GM19328 (cell line): ENCODE results near the gene WNT7A.
"Not testable (repeated sequence)": the region's sequence is repeated elsewhere in the genome, so short reads cannot be mapped to it uniquely, and the experiment has no call there.

Experiments used
- ATAC-seq: cut with Tn5 transposase; IDR thresholded peaks from one replicate; pipeline ENCODE4 v1.9.1; 2021; ENCODE audit warnings: mild to moderate bottlenecking, moderate library complexity; ENCODE audit not compliant: unreplicated experiment

The WNT7A gene

DNA sequence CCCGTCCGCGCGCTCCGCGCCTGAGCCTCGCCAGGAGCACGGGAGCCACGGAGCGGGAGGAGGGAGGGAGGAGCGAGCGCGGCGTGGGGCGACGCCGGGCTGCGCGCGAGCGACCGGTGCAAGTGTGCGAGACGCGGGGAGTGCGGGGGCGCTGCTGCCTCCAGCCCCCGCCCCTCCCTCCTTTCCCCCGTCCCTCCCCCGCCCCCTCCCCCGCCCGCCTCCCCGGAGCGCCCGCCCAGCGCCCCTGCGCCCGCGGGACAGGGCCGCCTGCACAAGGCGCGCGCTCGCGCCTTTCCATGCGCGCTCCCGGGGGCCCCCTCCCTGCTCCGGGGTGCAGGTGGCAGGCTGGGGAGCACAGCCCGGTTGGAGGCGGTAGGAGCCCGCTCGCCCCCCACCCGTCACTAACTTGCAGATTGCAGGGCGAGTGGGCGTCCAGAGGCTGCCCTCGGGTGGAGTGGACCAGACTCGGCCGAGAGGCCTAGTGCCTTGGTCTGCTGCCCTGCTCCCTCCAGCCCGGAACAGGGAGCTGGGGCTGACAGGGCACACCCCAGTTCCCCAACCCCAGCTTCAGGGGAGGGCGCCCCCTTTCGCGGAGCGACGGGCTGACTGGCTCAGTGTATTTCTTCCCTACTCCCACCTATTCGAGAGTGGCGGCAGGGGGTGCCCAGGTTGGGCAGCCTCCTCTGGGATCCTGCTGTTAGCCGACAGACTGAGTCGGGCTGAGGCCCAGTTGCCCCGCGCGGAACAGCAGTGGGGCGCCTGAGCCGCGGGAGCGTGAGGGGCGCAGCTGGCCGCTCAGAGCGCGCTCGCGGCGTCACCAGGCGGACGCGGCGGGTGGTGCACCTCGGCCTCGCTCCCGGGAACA lies at the start of gene WNT7A:
TSS of gene WNT7A (minus strand) at position 126 of the 865 bp plus-strand sequence. CDS start 255 bp downstream, outside the sequence.
- ATAC-seq = no peak

DNA sequence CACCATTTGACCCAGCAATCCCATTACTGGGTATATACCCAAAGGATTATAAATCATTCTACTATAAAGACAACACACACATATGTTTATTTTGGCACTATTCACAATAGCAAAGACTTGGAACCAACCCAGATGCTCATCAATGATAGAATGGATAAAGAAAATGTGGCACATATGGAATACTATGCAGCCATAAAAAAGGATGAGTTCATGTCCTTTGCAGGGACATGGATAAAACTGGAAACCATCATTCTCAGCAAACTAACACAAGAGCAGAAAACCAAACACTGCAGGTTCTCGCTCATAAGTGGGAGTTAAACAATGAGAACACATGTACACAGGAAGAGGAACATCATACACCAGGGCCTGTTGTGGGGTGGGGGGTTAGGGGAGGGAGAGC lies 48.9 kb upstream of the WNT7A start:
- ATAC-seq = not testable (repeated sequence)

DNA sequence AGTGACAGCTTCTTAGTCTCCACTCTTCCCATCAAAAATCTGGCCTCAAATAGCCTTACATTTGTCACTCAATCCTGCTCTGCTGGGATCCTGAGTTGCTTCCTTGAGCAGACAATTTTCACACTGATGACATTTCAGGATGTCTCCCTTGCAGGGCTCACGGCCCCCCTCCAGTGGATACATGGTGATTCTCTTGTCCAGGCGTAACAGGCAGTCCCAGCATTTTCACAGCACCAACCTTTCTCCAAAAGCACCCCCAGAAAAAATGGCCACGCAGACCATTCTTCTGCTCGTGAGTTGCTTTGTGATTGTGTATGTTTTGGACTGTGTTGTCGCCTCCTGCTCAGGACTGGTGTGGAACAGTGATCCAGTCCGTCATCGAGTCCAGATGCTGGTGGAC lies 47.4 kb upstream of the WNT7A start:
- no peak for ATAC-seq

DNA sequence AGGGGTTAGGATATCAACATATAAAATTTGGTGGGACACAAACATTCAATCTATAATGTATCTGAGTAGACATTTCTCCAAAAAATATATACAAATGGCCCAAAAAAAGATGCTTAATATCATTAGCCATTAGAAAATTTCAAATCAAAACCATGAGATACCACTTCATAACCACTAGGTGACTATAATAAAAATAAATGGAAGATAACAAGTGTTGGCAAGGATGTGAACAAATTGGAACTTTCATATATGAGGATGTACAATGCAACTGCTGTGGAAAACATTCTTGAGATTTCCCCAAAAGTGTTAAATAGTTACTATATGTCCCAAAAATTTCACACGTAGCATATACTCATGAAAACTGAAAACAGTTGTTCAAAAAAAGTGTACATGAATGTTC lies 36.5 kb upstream of the WNT7A start:
- ATAC-seq = no peak

DNA sequence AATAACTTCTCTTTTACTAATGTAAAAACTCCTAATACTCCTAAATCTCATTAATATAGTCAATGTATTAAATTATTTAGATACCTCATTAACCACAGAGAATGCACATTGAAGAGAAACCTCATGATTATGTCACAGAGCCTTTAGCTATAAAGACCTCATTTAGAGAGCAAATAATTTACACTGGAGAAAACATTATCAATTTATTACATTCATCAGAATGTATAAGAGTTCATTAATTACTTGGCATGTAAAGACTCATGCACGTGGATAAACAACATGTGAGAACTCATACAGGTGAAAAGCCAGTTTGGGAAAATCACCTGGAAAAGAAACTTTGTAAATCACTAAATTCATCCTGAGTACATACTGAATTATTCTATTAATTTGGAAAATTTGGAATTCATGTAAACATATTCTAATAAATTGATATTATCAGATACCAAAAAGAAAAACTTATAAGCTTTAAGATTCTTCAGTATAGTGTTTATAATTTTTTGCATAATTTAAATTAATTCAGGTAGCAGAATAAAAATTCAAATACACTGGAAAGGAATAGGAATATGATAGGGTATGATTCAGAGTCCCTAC lies 22.9 kb upstream of the WNT7A start:
- ATAC-seq = no peak

DNA sequence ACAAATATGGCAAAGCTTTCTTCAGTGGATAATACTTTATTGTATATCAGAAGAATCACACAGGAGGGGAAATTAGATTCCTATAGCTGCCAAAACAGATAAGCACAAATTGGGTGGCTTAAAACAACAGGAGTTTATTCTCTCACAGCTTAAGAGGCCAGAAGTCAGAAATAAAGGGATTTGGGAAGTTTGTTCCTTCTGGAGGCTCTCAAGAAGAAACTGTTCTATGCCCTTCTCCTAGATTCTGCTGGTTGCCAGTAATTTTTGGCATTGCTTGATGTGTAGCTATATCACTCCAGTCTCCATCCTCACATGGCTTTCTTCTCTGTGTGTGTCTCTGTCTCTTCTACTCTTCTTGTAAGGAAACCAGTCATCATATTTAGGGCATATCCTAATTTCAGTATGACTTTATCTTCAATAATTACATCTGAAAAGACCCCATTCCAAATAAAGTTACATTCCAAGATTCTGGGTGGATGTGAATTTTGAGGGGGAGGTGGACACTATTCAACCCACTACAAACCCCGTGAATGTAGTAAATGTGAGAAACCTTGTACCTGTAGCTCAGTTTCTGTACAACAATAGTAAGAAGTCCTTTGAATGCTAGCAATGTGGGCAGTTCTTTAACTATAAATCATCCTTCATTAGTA lies 22.2 kb upstream of the WNT7A start:
- ATAC-seq = no peak

DNA sequence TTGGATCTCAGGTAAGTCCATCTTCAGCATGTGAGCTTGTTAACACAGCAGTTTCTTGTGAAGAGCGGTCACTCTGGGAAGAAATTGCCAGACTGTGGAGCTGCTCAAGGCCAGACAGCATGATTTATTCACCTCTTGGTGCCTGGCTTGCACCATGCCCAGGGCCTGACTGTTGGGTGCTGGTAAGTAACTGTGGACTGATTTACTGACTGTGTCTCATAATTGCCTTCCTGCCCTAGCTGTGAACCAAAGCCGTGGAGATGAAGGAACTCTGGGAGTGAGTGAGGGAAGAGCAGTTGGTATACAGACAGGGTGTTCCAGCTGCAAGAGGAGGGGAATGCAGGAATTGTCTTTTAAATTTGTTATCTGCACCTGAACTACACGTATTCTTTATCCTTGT lies 18.5 kb upstream of the WNT7A start:
- no peak for ATAC-seq

DNA sequence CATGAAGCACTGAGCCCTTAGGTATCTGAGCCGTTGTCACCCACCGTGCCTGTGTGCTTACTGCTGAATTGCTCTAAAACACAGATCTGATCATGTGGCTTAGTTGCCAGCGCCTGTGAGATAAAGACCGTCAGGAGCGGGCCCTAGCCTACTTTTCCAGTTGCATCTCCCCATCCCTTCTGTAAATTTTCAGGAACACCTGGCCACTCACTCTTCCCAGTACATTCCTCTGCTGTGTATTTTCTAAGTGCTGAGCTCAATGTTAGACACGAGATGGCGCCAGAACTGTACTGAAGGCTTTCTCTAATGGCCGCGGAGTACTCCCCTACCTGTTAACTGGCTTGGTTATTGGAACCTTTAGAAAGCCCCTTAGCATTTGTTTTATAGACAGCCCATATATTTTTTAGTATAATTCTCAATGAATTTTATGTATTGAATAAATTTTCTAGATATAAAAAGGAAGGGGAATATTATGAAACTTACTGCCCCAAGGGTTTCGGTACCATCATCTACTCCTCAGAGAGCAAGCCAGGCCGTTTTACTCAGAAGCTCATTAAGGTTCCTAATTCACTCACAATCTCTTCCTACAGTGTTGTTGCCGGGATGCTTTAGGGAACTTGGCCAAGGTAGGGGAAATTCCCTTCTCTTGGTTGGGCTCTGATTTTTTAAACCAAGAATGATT lies 16.7 kb upstream of the WNT7A start:
- no peak for ATAC-seq

DNA sequence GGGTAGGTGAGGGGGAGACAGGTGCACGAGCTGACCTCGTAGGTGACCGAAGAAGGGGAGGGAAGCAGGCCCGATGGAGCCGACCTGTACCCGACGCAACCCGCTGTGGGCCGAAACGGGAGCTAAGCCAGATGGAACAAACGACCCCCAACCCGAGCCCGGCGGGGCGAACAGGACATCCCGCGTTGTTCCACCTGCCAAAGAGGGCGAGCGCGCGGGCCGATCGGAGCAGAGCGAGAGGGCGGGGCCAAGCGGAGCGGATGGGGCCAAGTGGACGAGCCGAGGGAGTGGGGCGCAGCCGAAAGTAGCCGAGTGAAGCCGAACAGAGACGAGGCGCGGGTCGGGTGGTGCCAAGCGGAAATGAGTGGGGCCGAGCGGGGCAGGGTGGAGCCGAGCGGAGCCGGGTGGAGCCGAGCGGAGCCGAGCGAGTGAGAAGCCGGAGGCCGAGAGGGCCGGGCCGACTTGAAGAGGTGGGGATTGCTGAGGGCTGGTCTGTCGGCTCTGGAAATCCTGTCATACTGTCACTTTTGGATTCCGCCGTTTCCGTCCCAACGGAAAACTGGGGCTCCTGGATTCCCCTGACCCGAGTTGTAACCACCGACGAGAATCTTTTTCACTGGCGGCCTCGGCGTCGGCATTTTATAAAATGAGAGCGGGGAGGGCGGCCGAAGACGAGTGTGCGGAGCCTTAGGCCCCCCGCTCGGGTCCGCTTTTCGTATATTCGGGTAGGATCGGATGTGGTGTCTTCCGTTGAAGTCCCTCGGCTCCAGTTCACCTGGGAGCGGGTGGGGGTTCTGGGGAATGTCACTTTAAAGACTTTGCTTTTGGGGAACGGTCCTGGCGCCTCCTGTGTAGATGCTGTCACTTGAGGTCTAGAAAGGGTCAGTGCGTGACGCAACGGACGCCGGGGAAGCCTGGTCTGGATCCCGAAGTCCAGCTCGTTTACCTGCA lies 15.6 kb upstream of the WNT7A start:
- peak; percentile 96 for ATAC-seq

DNA sequence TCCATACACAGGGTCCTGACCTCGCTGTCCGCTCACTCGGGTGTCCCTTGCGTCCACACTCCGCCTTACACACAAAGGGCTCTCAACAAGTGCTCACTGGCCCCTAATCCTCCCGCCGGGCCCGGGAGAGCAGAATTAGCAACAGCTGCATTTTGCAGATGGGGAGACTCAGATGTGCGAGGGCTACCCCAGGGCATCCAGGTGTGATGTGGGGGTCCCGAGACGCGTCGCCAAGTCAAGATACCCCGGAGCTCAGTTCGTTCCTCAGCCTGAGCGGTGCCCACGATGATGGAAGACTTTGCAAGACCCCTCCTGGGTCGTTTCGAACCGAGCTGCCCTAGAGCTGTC lies 14.9 kb upstream of the WNT7A start:
- ATAC-seq = no peak

DNA sequence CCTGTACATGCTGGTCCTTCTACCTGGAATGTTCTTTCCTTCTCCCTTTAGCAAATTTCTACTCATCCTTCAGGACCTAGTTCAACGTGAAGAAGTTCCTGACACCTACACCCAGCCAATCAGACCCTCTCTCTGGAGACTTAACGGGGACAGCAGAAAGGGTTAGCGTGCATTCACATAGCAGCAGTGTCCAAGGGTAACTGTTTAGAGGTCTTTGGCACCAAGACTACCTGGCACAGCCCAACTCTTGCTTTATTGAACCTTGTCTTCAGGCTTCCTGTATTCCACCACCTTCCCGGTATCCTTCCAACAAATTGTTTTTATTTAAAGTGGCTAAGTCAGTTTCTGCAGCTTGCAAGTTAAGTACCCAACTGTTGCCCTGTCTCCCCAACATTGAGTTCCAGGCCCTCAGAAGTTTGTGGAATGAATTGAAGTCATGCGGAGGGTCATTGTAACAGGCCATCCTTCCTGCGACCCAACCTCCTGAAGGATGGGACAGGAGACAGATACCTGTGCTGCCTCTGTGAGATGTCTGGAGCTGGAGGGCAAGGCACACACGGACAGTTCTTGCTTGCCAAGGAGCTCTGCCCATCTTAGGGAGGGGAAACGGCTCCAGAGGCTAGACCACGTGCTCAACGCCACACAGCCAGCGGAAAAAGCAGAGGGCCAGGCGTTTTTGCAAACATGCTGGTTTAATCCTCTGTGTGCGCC lies 14.4 kb upstream of the WNT7A start:
- no peak for ATAC-seq

DNA sequence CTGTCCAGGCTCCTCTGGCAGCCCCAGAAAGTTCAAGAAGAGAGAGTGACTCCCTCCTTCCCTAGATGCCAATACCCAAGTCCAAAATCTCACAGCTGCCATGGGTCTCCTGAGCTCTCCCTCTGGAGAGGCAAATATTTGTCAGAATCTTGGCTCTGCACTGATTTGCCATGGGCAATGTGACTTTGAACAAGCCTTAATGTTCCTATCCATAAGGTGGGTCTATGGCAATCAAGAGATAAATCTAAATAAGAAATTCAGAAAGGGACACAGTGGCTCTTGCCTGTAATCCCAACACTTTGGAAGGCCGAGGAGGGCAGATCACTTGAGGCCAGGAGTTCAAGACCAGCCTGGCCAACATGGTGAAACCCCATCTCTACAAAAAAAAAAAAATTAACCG lies 12.4 kb upstream of the WNT7A start:
- no peak for ATAC-seq

DNA sequence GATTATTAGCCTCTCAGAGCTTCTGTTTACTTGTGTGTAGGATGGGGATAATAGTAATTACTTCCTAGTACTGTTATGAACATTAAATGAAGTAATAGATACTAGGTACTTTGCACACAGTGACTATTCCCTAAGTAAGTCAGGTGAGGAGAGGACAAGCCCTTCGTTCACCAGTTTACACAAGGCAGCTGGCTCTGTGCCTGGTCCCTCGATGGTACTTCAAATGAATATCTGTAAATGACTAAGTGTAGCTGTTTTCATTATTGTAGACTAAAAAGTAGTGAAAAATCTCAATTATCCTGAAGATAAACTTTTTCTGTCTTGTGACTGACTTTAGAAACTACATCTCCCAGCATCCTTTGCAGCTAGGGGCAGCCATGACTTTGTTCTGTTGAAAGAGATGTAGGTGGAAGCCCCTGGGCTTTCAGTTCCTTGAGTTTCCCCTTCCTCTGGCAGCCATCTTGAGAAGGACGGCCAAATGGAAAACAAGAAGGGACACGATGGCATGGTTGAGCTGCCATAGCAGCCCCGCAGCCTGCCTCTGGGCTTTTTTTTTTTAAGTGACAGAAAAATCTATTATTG lies 11.7 kb upstream of the WNT7A start:
- ATAC-seq = no peak

DNA sequence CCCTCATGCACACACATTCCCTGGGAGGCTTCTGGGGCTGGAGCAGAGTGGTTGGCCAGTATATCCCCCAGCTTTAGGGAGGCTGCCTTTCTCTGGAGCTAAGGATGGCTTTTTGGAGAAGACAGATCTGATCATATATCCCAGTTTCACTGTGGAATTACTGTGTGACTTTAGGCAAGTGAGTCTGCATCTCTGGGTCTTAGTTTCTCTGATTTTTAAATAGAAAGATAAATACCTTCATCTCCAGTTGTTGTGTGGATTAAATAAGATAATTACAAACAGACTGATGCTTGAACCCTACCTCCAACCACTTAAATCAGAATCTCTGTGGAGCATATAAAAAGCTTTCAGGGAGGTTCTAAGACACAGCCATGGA lies 11.1 kb upstream of the WNT7A start:
- ATAC-seq = no peak

DNA sequence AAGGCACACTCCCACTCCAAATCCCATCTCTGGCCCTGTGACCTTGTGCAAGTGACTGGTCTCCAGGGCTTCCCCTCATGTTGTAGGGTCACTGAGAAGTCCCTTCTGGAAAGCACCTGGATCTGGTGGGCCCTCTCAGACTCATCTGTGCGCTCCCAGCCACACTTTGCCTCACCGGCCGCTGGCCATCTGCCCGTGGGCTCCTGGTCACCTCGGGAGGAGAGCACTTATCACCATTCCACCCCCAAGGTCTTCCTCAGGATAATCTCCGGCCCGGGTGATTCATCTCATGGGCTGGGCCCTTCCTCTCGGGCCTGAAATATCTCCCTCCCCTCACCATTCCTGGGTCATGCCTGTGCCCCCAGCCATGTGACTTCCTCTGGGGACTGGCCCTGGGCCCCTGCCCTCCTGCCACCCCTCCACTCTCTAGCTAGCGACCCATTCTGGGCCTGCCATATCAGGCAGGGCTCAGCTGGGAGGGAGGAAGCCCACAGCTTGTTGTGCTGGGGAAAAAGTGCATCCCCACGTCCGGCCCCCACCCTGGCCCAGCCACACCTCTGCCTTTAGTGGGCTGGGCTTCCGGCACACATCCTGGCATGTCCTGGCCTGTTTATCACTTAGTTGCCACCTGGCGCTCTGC lies 10.6 kb upstream of the WNT7A start:
- no peak for ATAC-seq

DNA sequence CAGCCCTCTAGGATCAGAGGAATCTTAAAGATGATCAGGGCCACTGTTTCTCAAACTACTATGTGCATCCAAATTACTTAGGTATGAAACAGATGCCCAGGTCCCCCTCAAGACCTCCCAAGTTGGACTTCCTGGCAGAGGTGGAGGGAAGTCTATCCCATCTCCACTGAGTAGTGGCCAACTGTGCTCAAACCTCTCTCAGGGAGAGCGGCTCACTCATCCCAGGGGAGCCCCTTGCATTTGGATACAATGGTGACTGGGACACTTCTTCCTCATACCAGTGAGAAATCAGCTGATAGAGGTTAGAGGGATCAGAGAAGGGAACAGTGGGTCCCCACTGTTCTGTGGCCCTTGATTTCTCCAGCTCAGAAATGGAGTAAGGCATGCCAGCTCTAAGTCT lies 8.7 kb upstream of the WNT7A start:
- no peak for ATAC-seq

DNA sequence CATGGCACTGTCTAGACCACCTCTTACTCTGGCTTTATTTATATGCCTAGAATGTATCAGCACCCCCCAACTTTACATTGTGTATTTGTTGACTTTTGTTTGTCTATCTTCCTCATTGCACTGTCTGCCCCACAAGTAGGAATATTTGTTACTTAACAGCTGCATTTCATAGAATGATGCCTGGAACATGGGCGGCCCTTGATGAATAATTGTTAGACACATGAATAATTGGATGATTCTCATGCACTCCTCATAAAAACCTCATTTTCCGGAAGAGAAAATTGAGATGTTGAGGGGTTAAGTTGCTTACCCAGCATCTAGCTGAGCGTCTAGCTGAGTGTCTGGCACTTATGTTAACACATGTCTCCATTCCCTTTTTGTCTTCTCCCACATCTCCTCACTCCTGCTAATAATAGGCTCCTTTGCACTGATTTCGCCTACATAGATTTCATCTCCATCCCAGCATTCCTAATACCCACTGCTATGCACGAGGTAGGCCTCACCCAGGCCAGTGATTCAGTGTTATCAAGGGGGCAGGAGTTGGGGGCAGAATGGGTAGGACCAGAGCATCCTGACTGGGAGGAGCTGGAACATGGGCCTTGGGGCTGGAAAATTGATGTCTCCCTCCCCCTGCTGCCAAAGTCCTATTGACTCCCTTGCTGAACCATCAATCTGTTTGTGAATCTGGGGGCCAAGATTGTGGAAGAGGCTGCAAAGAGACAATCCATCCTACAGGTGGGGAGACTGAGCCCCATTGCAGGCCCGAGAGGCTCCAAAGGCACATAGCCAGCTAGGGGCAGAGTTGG lies 7.8 kb upstream of the WNT7A start:
- ATAC-seq = no peak

DNA sequence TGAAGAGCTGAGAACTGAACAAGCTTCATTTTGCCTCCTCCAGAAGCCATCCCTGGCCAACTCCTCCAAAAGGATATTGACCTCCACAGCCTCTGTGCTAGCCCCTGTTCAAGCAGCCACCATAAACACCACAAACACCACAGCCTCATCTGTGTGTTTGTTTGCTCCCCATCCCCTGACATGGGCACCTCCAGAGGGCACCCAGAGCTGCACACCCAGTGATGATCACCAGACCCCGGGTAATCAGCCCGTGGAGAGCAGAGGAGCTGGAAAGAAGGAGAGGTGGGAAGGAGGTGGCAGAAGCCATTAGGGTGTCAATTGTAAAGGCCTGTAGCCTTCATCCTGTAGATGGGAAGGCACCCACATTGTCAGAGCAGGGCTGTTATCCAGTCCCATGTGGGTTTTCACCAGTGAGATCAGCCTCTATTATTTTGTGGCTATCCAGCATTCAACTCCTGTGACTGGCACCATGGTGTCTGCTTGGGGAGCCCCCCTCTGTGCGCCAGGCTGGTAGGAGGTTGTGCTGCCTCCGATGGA lies 6.8 kb upstream of the WNT7A start:
- no peak for ATAC-seq
